ENCODE measurements around the gene CAPS. TPM values are rescaled to one million over a fixed set of nuclear protein-coding genes. Genes with fewer than 3 reads are reported as not detected.

CAPS gene
- polyA plus RNA-seq, 2 of the 4 experiments (the other 2 are of a cell fraction) = 1.4 to 1.7 TPM

DNA sequence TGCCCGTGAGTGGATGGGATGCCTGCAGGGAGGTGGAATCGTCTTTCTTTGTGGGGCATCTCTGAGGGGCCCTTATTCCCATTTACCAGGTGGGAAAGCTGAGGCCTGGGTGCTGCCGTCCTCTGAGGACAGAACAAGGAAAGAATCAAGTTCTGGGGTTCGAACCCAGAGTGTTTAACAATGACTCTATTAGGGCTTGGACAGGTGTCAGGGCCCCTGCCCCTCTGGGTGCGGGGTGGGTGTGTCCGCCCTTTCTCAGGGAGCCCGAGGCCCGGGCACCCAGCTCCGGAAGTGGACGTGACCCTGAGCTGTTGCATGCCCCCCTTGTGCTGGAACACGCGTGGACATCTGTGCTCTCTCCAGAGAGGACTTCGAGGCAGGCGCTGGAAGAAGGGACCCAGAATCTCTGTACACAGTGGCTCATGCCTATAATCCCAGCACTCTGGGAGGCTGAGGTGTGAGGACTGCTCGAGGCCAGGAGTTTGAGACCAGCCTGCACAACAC, 21.2 kb upstream of the CAPS start:
- TF ChIP-seq, protein P1, sequence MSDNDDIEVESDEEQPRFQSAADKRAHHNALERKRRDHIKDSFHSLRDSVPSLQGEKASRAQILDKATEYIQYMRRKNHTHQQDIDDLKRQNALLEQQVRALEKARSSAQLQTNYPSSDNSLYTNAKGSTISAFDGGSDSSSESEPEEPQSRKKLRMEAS (IDR thresholded peaks at IDR 0.05) = 0 out of 2 replicates have a peak, but pooled peaks have one; percentile 2
- TF ChIP-seq ZSCAN20 (CRISPR knock-in tag; IDR thresholded peaks at IDR 0.05) (no peak), ZNF302 (CRISPR knock-in tag; IDR thresholded peaks at IDR 0.05) (no peak), TP53 (CRISPR knock-in tag; IDR thresholded peaks at IDR 0.05) (no peak), HOXB13 (CRISPR knock-in tag; IDR thresholded peaks at IDR 0.05; ENCODE audit: low read depth) (no peak)
- no peak overlapping the region for H3K27ac ChIP-seq
- H3K4me3 ChIP-seq = no peak overlapping the region
- H3K9me3 ChIP-seq = no peaks in the 10 kb centered on the region
- 57% methylated on average over 7 of the region's 15 CpGs for WGBS (ENCODE audit: missing lambda C conversion rate)
- ChIA-PET POLR2A (interaction anchor here (1.5 kb wide), 1 partner anchor 12 kb away, joined by 3 read pairs; the partner anchor contains the start of gene VMAC), CTCF (interaction anchor here (0.8 to 5.5 kb wide), 15 partner anchors 10 to 120 kb away, joined by 3 to 56 read pairs (median 4); partner anchors contain the start of genes NDUFA11 and NRTN)
- FAIRE-seq (no peak), DNase-seq (ENCODE audit: low read depth in 1 of 2, low spot score in 1 of 2) (no peak), ATAC-seq (peak in 1 of 2 experiments; percentile 6; a peak in 3 of 6 replicates)
- H3K4me1 ChIP-seq = 0 out of 3 replicates have a peak, but pooled peaks cover 3% of the 10 kb centered on the region
- H3K4me2 ChIP-seq = no peak overlapping the region

DNA sequence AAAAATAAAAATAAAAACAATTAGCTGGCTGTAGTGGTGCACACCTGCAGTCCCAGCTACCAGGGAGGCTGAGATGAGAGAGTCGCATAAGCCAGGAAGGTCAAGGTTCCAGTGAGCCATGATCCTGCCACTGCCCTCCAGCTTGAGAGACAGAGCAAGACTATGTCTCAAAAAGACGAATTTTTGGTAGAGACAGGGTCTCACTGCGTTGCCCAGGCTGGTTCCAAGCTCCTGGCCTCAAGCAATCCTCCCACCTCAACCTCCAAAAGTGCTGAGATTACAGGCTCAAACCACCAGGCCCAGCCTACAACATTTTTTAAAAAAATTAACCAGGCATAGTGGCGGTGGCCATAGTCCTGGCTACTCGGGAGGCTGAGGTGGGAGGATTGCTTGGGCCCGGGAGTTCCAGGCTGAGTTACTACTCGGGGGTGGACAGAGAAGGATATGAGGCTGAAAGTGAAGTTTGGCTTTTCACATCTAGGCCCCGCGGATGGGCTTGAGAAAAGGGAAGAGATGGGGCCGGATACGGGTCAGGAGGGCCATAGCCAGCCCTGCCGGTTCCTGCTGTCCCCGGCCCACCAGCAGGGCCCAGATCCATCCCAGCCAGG, 20.7 kb upstream of the CAPS start:
- no peak for TF ChIP-seq JUNB (IDR thresholded peaks at IDR 0.05)
- TF ChIP-seq SMC3 (IDR thresholded peaks at IDR 0.05) = no peak
- TF ChIP-seq ZSCAN20 (CRISPR knock-in tag; IDR thresholded peaks at IDR 0.05) = no peak
- TF ChIP-seq EHF (CRISPR knock-in tag; IDR thresholded peaks at IDR 0.05) = no peak
- no peak for TF ChIP-seq EHMT2 (IDR thresholded peaks at IDR 0.05; ENCODE audit: low read depth)
- no peak for TF ChIP-seq MAZ (IDR thresholded peaks at IDR 0.05; ENCODE audit: borderline replicate concordance, low read depth, low read length)
- TF ChIP-seq GATA3 (IDR thresholded peaks at IDR 0.05; ENCODE audit: borderline replicate concordance) = no peak
- TF ChIP-seq, protein P2, sequence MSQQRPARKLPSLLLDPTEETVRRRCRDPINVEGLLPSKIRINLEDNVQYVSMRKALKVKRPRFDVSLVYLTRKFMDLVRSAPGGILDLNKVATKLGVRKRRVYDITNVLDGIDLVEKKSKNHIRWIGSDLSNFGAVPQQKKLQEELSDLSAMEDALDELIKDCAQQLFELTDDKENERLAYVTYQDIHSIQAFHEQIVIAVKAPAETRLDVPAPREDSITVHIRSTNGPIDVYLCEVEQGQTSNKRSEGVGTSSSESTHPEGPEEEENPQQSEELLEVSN (IDR thresholded peaks at IDR 0.05; ENCODE audit: borderline replicate concordance, low read depth) = no peak
- TF ChIP-seq HOXB13 (CRISPR knock-in tag; IDR thresholded peaks at IDR 0.05; ENCODE audit: low read depth) = no peak
- TF ChIP-seq HEYL (CRISPR knock-in tag; IDR thresholded peaks at IDR 0.05) = no peak
- Histone ChIP-seq H3K4me3 (no peak overlapping the region), H3K9me3 (no peaks in the 10 kb centered on the region), H3K4me2 (no peak overlapping the region), H3K4me1 (0 out of 3 replicates have a peak, but pooled peaks cover 3% of the 10 kb centered on the region), H3K27ac (no peak overlapping the region)
- FAIRE-seq = no peak
- WGBS (ENCODE audit: missing lambda C conversion rate) = 85% methylated on average over 11 of the region's 13 CpGs
- ChIA-PET POLR2A (interaction anchor here (0.9 to 1.5 kb wide), 2 partner anchors 11 to 65 kb away, joined by 3 read pairs; partner anchors contain the start of gene VMAC), CTCF (interaction anchor here (0.8 to 5.5 kb wide), 14 partner anchors 9 to 120 kb away, joined by 3 to 56 read pairs (median 4); partner anchors contain the start of genes NDUFA11 and NRTN)
- ATAC-seq = no peak
- no peak for DNase-seq (ENCODE audit: low read depth in 1 of 2, low spot score in 1 of 2)

DNA sequence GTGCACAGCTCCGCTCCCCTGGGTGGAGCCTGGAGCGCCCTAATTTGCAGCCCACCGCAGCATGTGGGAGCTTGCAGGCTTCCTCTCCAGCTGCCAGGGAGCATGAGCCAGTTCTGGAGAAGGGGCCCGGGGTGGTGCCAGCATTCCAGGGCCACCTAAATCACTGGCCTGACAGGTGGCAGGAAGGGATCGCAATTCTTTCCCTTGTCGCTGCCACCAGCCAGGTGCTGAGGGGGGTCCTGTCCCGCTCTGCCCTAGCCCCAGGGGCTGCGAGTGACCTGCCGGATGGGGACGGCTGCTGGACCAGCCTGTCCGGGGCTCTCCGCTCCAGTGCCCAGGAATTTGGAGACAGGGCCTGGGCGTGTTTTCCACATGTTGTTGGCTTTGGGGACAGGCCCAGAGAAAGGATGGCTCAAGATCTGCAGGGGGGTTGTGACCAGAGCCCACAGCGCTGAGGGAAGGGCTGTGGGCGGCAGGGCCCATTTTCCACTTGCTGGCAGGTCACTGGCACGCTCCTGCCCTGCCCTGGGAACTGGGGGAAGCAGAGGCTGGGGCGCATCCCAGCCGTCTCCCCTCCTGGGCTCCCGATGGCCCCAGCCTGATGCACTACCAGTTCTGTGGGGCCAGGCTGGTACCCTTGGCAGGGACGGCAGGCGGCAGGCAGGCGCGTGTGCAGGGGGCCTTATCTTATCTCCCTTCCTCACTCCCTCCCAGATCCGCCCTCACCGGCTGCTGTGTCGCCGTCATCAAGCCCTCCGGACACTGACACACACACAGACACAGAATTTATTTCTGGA, 19.9 kb upstream of the CAPS start:
- ATAC-seq = no peak
- Histone ChIP-seq H3K4me3 (no peak overlapping the region), H3K9me3 (no peaks in the 10 kb centered on the region), H3K27ac (no peak overlapping the region), H3K4me1 (0 out of 3 replicates have a peak, but pooled peaks cover 3% of the 10 kb centered on the region), H3K4me2 (no peak overlapping the region)
- FAIRE-seq = no peak
- ChIA-PET POLR2A (interaction anchor here (0.9 to 1.5 kb wide), 2 partner anchors 10 to 66 kb away, joined by 3 read pairs; partner anchors contain the start of gene VMAC), CTCF (interaction anchor here (0.9 to 5.5 kb wide), 8 partner anchors 22 to 97 kb away, joined by 3 to 56 read pairs (median 6); partner anchors contain the start of gene NRTN)
- DNase-seq (ENCODE audit: low read depth in 1 of 2, low spot score in 1 of 2) = no peak
- 90% methylated on average over 11 of the region's 28 CpGs for WGBS (ENCODE audit: missing lambda C conversion rate)
- TF ChIP-seq EHF (CRISPR knock-in tag; IDR thresholded peaks at IDR 0.05) = no peak
- TF ChIP-seq, protein P2 (IDR thresholded peaks at IDR 0.05; ENCODE audit: borderline replicate concordance, low read depth) = no peak
- TF ChIP-seq KDM1A (IDR thresholded peaks at IDR 0.05; ENCODE audit: low read depth) = no peak
- TF ChIP-seq ZNF302 (CRISPR knock-in tag; IDR thresholded peaks at IDR 0.05) = no peak
- TF ChIP-seq PHF8 (IDR thresholded peaks at IDR 0.05; ENCODE audit: borderline replicate concordance, low read depth) = no peak
- TF ChIP-seq, protein P3, sequence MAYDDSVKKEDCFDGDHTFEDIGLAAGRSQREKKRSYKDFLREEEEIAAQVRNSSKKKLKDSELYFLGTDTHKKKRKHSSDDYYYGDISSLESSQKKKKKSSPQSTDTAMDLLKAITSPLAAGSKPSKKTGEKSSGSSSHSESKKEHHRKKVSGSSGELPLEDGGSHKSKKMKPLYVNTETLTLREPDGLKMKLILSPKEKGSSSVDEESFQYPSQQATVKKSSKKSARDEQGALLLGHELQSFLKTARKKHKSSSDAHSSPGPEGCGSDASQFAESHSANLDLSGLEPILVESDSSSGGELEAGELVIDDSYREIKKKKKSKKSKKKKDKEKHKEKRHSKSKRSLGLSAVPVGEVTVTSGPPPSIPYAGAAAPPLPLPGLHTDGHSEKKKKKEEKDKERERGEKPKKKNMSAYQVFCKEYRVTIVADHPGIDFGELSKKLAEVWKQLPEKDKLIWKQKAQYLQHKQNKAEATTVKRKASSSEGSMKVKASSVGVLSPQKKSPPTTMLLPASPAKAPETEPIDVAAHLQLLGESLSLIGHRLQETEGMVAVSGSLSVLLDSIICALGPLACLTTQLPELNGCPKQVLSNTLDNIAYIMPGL (CRISPR knock-in tag; IDR thresholded peaks at IDR 0.05; ENCODE audit: borderline replicate concordance) = no peak
- no peak for TF ChIP-seq MAZ (IDR thresholded peaks at IDR 0.05; ENCODE audit: borderline replicate concordance, low read depth, low read length)
- TF ChIP-seq GATA3 (IDR thresholded peaks at IDR 0.05; ENCODE audit: borderline replicate concordance) = no peak
- no peak for TF ChIP-seq ZFP36 (IDR thresholded peaks at IDR 0.05; ENCODE audit: borderline replicate concordance, partially characterized antibody)
- TF ChIP-seq, protein P4, sequence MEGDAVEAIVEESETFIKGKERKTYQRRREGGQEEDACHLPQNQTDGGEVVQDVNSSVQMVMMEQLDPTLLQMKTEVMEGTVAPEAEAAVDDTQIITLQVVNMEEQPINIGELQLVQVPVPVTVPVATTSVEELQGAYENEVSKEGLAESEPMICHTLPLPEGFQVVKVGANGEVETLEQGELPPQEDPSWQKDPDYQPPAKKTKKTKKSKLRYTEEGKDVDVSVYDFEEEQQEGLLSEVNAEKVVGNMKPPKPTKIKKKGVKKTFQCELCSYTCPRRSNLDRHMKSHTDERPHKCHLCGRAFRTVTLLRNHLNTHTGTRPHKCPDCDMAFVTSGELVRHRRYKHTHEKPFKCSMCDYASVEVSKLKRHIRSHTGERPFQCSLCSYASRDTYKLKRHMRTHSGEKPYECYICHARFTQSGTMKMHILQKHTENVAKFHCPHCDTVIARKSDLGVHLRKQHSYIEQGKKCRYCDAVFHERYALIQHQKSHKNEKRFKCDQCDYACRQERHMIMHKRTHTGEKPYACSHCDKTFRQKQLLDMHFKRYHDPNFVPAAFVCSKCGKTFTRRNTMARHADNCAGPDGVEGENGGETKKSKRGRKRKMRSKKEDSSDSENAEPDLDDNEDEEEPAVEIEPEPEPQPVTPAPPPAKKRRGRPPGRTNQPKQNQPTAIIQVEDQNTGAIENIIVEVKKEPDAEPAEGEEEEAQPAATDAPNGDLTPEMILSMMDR (IDR thresholded peaks at IDR 0.05) = no peak
